ENCODE measurements around the gene COQ5.
"Not testable (repeated sequence)": the region's sequence is repeated elsewhere in the genome, so short reads cannot be mapped to it uniquely, and the experiment has no call there.

Gene COQ5

GRCh38 chr12:120522568-120522967 is 6.4 kb downstream of the COQ5 start:
- DNase-seq: no peak

GRCh38 chr12:120519324-120519723 is 9.6 kb downstream of the COQ5 start:
- not testable (repeated sequence) for DNase-seq

GRCh38 chr12:120515496-120515895 is 13.5 kb downstream of the COQ5 start:
- DNase-seq: no peak

GRCh38 chr12:120514002-120514401 is 15.0 kb downstream of the COQ5 start:
- no peak for DNase-seq

- no peak for DNase-seq
Measured at GRCh38 chr12:120508537-120508936, 20.4 kb downstream of the COQ5 start.

- no peak for DNase-seq
Measured at GRCh38 chr12:120504587-120504986, 24.4 kb downstream of the COQ5 start.

GRCh38 chr12:120500581-120500980 is 28.4 kb downstream of the COQ5 start:
- DNase-seq: no peak

- DNase-seq: no peak
Measured at GRCh38 chr12:120498870-120499515, 30.0 kb downstream of the COQ5 start.

GRCh38 chr12:120497524-120498150 is 31.3 kb downstream of the COQ5 start:
- no peak for DNase-seq

- DNase-seq: peak; percentile 67 to 77
Measured at GRCh38 chr12:120496413-120497340, 32.3 kb downstream of the COQ5 start.

GRCh38 chr12:120495731-120496412 is 33.1 kb downstream of the COQ5 start, which contains the start of gene DYNLL1:
TSS of gene DYNLL1 (plus strand) at chr12:120496113. CDS start at chr12:120496422, 309 bp downstream.
- DNase-seq: peak; percentile 97 to 99

GRCh38 chr12:120495186-120495730 is 33.7 kb downstream of the COQ5 start:
- DNase-seq: no peak

- no peak for DNase-seq
Measured at GRCh38 chr12:120490833-120491512, 38.0 kb downstream of the COQ5 start.

- DNase-seq: no peak
Measured at GRCh38 chr12:120490325-120490724, 38.6 kb downstream of the COQ5 start.

GRCh38 chr12:120489018-120489417 is 39.9 kb downstream of the COQ5 start:
- DNase-seq: no peak

GRCh38 chr12:120488057-120488640 is 40.8 kb downstream of the COQ5 start:
- DNase-seq: no peak

GRCh38 chr12:120487552-120487951 is 41.4 kb downstream of the COQ5 start:
- DNase-seq: not testable (repeated sequence)

- DNase-seq: no peak
Measured at GRCh38 chr12:120485961-120486881, 42.7 kb downstream of the COQ5 start.

- DNase-seq: peak; percentile 31 to 48
Measured at GRCh38 chr12:120483621-120484020, 45.3 kb downstream of the COQ5 start.
